Dendritic cell treated with granulocyte-macrophage colony-stimulating factor and Interleukin-4, amounts not matched to agents 40 ng/mL and 50 ng/mL, for 4 days (primary cell): Measurements from ENCODE around the gene RNF19B.
A peak's percentile ranks its signal among the peaks of the same experiment; 100 is the strongest.

Experiments used
- H3K27ac Mint-ChIP-seq: one replicate; pipeline ENCODE4 v1.8.0; 2022; ENCODE audit warnings: mild to moderate bottlenecking, mixed read lengths
- H3K27me3 Mint-ChIP-seq: one replicate; pipeline ENCODE4 v1.8.0; 2022; ENCODE audit warnings: mild to moderate bottlenecking, mixed read lengths
- H3K36me3 Mint-ChIP-seq: one replicate; pipeline ENCODE4 v1.8.0; 2022; ENCODE audit warnings: low read depth, mixed read lengths
- H3K4me1 Mint-ChIP-seq: one replicate; pipeline ENCODE4 v1.8.0; 2022; ENCODE audit warnings: low read depth, mixed read lengths
- H3K4me3 Mint-ChIP-seq: one replicate; pipeline ENCODE4 v1.8.0; 2022; ENCODE audit warnings: mild to moderate bottlenecking, moderate library complexity, mixed read lengths
- H3K9me3 Mint-ChIP-seq: one replicate; pipeline ENCODE4 v1.8.0; 2022; ENCODE audit warnings: mixed read lengths
- intact Hi-C: fragments of 100-400 bp; cut with micrococcal nuclease; formaldehyde crosslinking; loops from one replicate; pipeline ENCODE4 v1.15.0; 2022

RNF19B gene, protein sequence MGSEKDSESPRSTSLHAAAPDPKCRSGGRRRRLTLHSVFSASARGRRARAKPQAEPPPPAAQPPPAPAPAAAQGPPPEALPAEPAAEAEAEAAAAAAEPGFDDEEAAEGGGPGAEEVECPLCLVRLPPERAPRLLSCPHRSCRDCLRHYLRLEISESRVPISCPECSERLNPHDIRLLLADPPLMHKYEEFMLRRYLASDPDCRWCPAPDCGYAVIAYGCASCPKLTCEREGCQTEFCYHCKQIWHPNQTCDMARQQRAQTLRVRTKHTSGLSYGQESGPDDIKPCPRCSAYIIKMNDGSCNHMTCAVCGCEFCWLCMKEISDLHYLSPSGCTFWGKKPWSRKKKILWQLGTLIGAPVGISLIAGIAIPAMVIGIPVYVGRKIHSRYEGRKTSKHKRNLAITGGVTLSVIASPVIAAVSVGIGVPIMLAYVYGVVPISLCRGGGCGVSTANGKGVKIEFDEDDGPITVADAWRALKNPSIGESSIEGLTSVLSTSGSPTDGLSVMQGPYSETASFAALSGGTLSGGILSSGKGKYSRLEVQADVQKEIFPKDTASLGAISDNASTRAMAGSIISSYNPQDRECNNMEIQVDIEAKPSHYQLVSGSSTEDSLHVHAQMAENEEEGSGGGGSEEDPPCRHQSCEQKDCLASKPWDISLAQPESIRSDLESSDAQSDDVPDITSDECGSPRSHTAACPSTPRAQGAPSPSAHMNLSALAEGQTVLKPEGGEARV

DNA sequence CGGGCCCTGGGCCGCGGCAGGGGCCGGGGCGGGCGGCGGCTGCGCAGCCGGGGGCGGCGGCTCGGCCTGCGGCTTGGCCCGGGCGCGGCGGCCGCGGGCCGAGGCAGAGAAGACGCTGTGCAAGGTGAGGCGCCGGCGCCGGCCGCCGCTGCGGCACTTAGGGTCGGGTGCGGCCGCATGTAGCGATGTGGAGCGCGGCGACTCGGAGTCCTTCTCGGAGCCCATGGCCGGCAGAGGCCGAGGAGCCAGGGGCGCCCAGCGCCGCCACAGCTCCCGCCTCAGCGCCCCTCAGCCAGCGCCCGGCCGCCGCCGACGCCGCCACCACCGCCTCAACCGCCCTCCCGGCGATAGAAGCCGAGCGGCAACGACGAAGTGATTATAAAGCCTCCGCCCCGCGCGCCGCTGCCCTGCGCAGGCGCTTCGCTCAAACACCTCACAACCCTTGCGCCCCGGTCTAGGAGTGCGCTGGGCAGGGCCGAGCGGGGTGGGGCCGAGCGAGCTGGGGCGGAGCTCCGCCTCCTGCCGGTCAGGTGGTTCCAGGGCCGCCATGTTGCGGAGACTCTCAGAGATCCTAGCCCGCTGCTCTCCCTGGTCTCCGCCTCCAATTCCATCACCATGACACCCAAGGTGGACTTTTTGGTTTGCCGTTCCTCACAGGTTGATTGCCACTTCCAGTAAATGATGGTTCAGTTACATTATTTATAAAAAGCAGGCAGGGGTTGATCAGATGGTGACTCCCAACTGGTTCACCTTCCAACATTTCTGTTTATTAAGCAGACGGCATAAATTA is at the start of gene RNF19B:
TSS of gene RNF19B (minus strand) at position 349 of the 790 bp plus-strand sequence. CDS start at position 225, 124 bp downstream.
- H3K36me3 Mint-ChIP-seq = peaks cover 41% of the 10 kb centered on the region
- H3K4me1 Mint-ChIP-seq = peaks cover 55% of the 10 kb centered on the region
- peak within 1 kb of the TSS; percentile 93 for H3K4me3 Mint-ChIP-seq
- intact Hi-C loops = loop anchor here (2.0 to 10.0 kb wide), 3 partner anchors 28 to 120 kb away; partner anchors contain the start of gene AZIN2
- H3K27me3 Mint-ChIP-seq = no peaks in the 10 kb centered on the region
- H3K9me3 Mint-ChIP-seq = no peaks in the 10 kb centered on the region
- H3K27ac Mint-ChIP-seq = peak within 1 kb of the TSS; percentile 88

DNA sequence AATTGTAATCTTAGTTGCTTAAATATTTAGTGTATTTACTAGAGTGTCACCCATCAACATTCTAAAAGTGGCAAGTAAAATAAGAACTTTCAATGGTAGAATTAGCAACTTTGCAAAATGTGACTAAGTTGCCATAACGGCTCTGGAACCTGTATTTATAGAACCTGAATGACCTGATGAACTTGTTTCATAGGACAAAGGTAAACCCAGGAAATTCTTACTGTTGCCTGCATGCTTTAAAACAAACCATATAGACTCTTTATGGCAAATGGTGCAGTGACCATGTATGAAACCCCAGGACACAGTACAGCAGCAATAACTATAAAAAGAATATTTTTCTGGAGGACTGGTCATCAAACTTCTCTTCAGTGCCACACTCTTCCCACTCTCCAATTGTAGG is 49.2 kb upstream of the RNF19B start:
- H3K4me3 Mint-ChIP-seq = no peak overlapping the region
- intact Hi-C loops = no loop called here
- H3K27me3 Mint-ChIP-seq = no peaks in the 10 kb centered on the region
- peaks cover 89% of the 10 kb centered on the region for H3K36me3 Mint-ChIP-seq
- H3K4me1 Mint-ChIP-seq = peaks cover 58% of the 10 kb centered on the region
- H3K9me3 Mint-ChIP-seq = no peaks in the 10 kb centered on the region
- H3K27ac Mint-ChIP-seq = no peak overlapping the region

GRCh38 chr1:33012165-33012564 is 47.6 kb upstream of the RNF19B start:
- H3K27me3 Mint-ChIP-seq = no peaks in the 10 kb centered on the region
- H3K27ac Mint-ChIP-seq = peak overlapping the region; percentile 55
- H3K4me1 Mint-ChIP-seq = peaks cover 65% of the 10 kb centered on the region
- intact Hi-C loops = no loop called here
- peaks cover 89% of the 10 kb centered on the region for H3K36me3 Mint-ChIP-seq
- no peaks in the 10 kb centered on the region for H3K9me3 Mint-ChIP-seq
- H3K4me3 Mint-ChIP-seq = no peak overlapping the region

DNA sequence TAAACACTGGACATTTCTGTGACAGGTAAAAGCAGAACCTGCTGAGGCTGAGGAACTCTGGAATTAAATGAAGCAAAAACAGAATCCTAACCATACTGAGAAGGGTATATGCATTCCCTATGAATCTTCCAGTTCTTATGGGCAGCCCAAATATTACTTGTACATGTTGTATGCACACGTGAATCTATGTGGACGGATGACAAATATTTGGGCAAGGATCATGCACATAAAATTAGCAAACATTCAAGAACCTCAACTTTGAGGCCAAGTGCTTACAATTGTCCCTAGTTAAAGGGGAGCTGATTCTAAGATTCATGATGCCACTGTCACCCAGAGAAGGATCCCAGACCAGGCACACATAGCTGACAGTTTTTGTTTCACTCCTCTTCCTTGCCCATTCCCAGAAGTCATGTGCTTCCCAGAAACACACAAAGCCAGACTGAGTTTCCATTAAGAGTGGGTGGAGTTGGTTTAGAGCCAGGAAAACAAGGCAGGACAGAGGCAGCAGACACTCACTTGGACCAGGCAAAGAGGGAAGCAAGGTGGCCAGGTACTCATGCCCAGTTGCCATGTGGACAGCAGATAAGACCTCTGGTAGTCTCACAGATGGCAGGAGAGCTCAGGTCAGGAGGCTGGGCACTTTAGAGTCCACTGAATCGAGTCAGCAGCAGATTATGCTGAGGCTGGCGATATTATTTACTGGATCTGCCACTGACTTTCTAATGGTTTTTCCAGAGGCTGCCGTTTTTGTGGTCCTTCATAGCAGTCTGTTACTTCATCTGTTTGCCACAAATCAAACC is 46.5 kb upstream of the RNF19B start:
- intact Hi-C loops = no loop called here
- H3K27ac Mint-ChIP-seq = peak overlapping the region; percentile 55
- H3K36me3 Mint-ChIP-seq = peaks cover 90% of the 10 kb centered on the region
- H3K27me3 Mint-ChIP-seq = no peaks in the 10 kb centered on the region
- H3K9me3 Mint-ChIP-seq = no peaks in the 10 kb centered on the region
- H3K4me3 Mint-ChIP-seq = no peak overlapping the region
- H3K4me1 Mint-ChIP-seq = peaks cover 75% of the 10 kb centered on the region

DNA sequence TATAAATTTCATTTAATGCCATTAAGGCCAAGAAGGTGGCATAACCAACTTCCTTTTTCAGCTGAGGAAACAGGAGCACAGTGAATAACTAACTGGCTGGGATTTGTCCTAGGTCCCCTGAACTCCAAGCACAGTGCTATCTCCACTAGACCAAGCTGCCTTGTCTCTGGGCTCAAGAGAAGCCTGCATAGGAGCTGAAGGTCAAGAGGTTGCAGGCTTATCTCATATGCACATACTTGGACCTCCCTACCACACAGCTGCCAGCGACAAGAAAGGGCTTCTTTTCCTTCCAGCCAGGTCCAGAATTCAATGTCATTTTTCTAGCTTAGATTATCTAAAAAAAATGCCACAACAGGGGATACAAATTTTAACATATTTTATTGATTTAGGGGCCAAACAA is 45.0 kb upstream of the RNF19B start:
- H3K9me3 Mint-ChIP-seq = no peaks in the 10 kb centered on the region
- H3K27ac Mint-ChIP-seq = no peak overlapping the region
- no peaks in the 10 kb centered on the region for H3K27me3 Mint-ChIP-seq
- intact Hi-C loops = loop anchor here (5.0 to 10.0 kb wide), 2 partner anchors 45 to 47 kb away; partner anchors contain the start of gene RNF19B
- no peak overlapping the region for H3K4me3 Mint-ChIP-seq
- H3K4me1 Mint-ChIP-seq = peaks cover 90% of the 10 kb centered on the region
- H3K36me3 Mint-ChIP-seq = peaks cover 95% of the 10 kb centered on the region

DNA sequence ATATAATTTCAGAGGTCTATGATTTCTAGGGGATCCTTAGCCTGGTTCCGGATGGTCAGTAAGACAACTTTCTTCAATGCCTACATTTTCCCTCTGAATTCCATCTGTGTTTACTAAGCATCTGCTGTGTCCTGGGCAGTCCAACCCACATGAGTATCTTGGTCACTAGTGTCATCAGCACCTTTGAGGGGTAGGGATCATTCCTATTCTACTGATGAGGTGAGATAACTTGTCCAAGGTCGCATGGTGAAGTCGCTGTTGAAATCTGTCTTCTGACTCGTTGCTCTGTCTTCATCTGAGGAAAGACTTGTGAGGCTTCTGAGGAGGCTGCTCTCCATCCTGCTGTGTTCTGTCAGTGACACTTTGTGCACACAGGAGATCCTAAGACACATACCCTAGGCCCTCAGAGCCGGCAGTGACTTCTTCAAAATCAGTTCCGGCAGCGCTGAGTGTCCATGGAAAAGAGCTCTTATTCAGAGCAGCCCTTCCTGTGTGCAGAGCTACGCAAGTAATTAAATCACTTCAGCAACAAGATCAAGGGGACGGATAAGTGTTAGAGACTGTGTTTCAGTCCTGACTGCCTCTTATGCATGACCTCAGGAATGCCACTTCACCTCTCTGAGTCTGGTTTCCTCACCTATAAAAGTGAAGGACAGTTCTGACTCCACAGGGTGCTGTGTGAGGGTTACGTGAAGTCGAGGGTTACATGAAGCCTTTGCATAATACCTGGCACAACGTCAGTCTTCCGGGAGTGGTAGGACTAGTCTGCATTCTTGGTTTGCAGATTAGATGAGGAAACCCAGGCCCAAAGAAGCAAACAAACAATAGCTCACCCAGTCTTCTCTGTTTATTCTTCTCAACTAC is 43.7 kb upstream of the RNF19B start:
- no peak overlapping the region for H3K27ac Mint-ChIP-seq
- no peak overlapping the region for H3K4me3 Mint-ChIP-seq
- H3K9me3 Mint-ChIP-seq = no peaks in the 10 kb centered on the region
- peaks cover 82% of the 10 kb centered on the region for H3K36me3 Mint-ChIP-seq
- no peaks in the 10 kb centered on the region for H3K27me3 Mint-ChIP-seq
- intact Hi-C loops = loop anchor here (5.0 to 10.0 kb wide), 2 partner anchors 46 to 47 kb away; partner anchors contain the start of gene RNF19B
- H3K4me1 Mint-ChIP-seq = peaks cover 86% of the 10 kb centered on the region

DNA sequence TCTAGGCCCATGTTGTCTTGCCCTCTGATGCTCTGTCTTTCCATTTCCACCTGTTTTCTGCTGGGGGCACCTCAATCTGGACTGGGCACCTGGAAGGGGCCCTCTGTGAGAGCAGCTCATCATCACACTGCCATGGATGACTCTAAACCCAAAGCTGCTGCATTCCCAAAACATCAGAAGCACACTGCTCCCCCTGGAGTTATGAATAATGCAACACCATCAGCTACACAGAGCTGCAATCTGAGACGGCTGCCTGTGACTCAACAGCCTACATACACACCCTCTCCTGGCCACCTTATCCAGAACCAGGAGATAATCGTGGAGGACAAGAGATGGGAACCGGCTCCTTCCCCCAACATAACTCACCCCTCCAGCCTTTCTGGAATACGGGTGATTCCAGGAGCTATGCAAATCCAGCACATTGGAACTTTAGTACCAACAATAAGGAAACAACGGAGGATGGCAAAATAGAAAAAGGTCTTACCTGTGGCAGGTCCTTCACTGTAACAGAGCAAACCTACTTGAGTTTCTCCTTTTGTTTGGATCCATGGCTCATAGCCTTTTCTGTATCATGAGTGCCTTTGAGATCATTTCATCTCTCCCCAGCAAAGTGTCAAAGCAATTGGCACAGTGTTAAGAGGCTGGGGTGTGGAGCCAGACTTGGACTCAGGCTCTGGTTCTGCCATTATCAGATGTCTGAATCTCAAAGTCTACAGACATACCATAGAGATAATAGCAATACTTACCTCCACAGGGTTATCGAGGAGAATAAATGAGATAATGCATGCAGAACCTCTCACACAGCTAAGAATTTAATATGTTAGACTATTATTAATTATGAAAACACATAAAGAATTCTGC is 42.8 kb upstream of the RNF19B start:
- H3K27ac Mint-ChIP-seq = peak overlapping the region; percentile 81
- H3K4me1 Mint-ChIP-seq = peaks cover 87% of the 10 kb centered on the region
- no peaks in the 10 kb centered on the region for H3K9me3 Mint-ChIP-seq
- intact Hi-C loops = loop anchor here (2.0 to 10.0 kb wide), 3 partner anchors 15 to 47 kb away; partner anchors contain the start of gene RNF19B
- no peaks in the 10 kb centered on the region for H3K27me3 Mint-ChIP-seq
- H3K36me3 Mint-ChIP-seq = peaks cover 82% of the 10 kb centered on the region
- H3K4me3 Mint-ChIP-seq = peak overlapping the region; percentile 24

GRCh38 chr1:33005838-33006421 is 41.3 kb upstream of the RNF19B start:
- Mint-ChIP-seq H3K27ac (peak overlapping the region; percentile 81), H3K4me3 (peak overlapping the region; percentile 21), H3K27me3 (no peaks in the 10 kb centered on the region), H3K4me1 (peaks cover 84% of the 10 kb centered on the region), H3K36me3 (peaks cover 80% of the 10 kb centered on the region), H3K9me3 (no peaks in the 10 kb centered on the region)
- intact Hi-C loops = loop anchor here (2.0 to 10.0 kb wide), 3 partner anchors 13 to 49 kb away; partner anchors contain the start of gene RNF19B

DNA sequence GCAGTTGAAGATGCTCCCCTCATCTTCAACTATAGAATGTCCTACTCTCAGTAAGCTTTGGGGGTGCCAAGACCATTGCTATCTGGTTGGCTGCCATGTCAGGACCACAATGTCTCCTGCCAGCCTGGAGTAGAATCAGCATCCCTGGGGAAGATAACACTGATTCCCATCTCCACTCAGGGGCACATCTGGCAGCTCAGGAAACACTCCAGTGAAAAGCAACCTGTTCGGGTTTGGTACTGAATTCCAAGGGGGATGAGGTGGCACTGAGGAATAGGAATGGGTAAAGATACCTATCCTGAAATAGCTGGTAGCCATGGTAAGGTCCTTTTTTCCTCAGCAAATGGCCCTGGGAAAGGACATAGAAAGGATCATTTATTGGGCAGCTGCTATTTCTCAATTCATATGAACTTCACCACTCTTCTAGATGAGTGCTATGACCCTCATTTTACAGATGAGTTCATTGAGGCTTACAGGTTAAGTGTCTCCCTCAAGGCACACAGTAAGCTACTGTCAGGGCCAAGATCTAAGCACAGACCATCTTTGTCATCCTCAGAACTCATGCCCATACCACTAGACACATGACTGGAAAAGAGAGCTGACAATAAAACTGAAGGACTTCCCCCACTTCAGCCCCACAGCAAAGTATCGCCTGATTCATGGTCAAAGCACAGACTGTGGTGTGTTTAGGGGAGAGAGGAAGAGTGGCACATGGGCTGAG is 40.7 kb upstream of the RNF19B start:
- peaks cover 80% of the 10 kb centered on the region for H3K36me3 Mint-ChIP-seq
- H3K4me1 Mint-ChIP-seq = peaks cover 84% of the 10 kb centered on the region
- peak overlapping the region; percentile 81 for H3K27ac Mint-ChIP-seq
- no peak overlapping the region for H3K4me3 Mint-ChIP-seq
- H3K27me3 Mint-ChIP-seq = no peaks in the 10 kb centered on the region
- intact Hi-C loops = loop anchor here (5.0 to 10.0 kb wide), 2 partner anchors 43 to 50 kb away; partner anchors contain the start of gene RNF19B
- H3K9me3 Mint-ChIP-seq = no peaks in the 10 kb centered on the region

DNA sequence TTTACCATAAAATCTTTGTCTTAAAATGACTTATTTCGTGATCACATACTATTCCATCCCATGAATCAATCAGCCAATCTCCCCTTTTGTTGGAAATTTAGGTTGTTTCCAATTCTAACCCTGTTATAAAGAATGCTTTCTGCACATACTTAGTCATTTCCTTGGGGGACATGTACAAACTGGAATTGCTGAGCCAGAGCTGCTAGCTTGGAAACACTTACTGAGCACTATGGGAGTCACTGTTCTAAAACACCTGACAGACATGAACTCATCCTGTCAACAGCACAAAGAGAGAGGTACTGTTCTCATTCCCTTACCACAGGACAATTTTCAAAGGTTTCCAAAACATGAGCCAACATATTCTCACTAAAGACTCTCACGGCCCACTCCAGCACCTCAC is 40.0 kb upstream of the RNF19B start:
- Mint-ChIP-seq H3K9me3 (no peaks in the 10 kb centered on the region), H3K27ac (peak overlapping the region; percentile 81)

DNA sequence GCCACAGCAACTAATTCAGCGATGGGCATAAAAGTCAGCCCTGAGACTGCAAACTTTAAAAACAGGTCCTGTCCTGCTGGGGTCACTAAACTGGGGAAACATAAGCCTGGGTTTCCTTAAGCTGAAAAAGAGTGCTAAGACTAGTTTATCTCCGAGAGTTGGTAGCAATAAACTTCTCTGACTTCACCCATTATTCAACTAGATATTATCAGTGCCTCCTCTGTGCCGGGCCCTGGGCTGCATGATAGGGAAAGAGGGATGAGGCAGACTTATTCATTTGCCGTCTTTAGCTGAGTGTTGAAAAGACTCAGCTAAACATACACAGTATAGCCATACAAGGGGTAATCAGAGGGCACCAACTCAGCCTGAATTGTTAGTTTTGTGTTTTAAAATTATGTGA is 39.0 kb upstream of the RNF19B start:
- peaks cover 65% of the 10 kb centered on the region for H3K36me3 Mint-ChIP-seq
- no peaks in the 10 kb centered on the region for H3K27me3 Mint-ChIP-seq
- no peak overlapping the region for H3K27ac Mint-ChIP-seq
- intact Hi-C loops = loop anchor here (10.0 kb wide), 1 partner anchor 51 kb away; no protein-coding TSS in a partner anchor
- no peak overlapping the region for H3K4me3 Mint-ChIP-seq
- H3K4me1 Mint-ChIP-seq = peaks cover 78% of the 10 kb centered on the region
- H3K9me3 Mint-ChIP-seq = no peaks in the 10 kb centered on the region

More for the DNA sequence above, 40.0 kb upstream of the RNF19B start:
- Mint-ChIP-seq H3K27me3 (no peaks in the 10 kb centered on the region), H3K36me3 (peaks cover 74% of the 10 kb centered on the region), H3K4me1 (peaks cover 80% of the 10 kb centered on the region), H3K4me3 (no peak overlapping the region)
- intact Hi-C loops = loop anchor here (5.0 to 10.0 kb wide), 2 partner anchors 42 to 50 kb away; partner anchors contain the start of gene RNF19B
